PC-3 (cell line): ENCODE results near the gene ID1.

Source experiments
- EZH2 ChIP-seq: fragments of 300-600 bp; sonication (generic); IDR thresholded peaks from one replicate; pipeline ENCODE4 v1.6.1; 2017; ENCODE audit warnings: antibody characterized with exemption, mild to moderate bottlenecking, low read length; ENCODE audit not compliant: unreplicated experiment
- EZH2phosphoT487 ChIP-seq: fragments of 300-600 bp; sonication (generic); IDR thresholded peaks from 2 replicates; pipeline ENCODE4 v1.6.1; 2018; ENCODE audit warnings: mild to moderate bottlenecking, antibody characterized with exemption, low read length, borderline replicate concordance
- TF ChIP-seq, protein P1 (sequence below): fragments of 300-600 bp; sonication (generic); conservative IDR thresholded peaks from 2 replicates; pipeline ENCODE4 v1.5.1; 2017; ENCODE audit warnings: antibody characterized with exemption, low read depth, mild to moderate bottlenecking, low read length

DNA sequence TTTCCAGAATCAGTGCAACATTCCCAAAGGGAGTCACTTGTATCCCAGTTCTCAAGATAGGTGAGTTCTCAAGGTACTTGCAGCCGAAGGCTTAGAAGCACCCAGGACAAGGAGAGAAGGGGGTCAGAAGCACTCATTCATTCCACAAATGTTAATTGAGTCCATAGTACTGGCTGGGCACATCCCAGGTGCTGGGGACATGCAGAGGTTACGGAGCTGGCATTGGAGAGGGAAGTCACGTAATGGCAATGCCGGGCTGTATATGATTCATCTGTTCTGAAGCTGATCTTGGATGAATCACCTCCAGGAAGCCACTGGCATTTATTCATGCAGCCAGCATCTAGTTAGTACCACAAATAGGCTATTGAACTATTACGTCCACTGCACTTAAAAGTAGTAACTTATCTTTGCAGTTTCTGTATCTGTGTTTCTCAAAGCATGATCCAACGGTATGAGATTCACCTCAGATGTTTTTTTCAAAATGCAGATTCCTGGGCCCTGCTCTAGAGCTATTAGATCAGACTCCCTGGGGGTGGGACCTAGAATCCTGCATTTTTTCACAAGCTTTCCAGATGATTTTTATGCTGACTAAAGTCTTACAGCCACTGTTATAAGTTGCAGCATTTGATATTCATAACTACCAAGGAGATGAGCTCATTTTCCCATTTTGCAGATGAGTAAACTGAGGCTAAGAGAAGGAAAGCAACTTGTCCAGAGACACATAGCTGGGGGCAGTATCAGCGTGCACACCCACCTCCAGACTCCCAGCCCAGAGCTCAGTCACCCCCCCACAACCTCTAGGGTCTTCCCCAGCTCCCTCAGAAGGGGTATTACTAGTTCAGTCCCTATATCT is 44.1 kb upstream of the ID1 start:
- TF ChIP-seq, protein P1, sequence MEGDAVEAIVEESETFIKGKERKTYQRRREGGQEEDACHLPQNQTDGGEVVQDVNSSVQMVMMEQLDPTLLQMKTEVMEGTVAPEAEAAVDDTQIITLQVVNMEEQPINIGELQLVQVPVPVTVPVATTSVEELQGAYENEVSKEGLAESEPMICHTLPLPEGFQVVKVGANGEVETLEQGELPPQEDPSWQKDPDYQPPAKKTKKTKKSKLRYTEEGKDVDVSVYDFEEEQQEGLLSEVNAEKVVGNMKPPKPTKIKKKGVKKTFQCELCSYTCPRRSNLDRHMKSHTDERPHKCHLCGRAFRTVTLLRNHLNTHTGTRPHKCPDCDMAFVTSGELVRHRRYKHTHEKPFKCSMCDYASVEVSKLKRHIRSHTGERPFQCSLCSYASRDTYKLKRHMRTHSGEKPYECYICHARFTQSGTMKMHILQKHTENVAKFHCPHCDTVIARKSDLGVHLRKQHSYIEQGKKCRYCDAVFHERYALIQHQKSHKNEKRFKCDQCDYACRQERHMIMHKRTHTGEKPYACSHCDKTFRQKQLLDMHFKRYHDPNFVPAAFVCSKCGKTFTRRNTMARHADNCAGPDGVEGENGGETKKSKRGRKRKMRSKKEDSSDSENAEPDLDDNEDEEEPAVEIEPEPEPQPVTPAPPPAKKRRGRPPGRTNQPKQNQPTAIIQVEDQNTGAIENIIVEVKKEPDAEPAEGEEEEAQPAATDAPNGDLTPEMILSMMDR = no peak
- TF ChIP-seq EZH2 (no peak), EZH2phosphoT487 (no peak)
